Measurements from ENCODE around the gene KCMF1. TPM values are rescaled to one million over a fixed set of nuclear protein-coding genes. Genes with fewer than 3 reads are reported as not detected.

The KCMF1 gene
- total RNA-seq, 1 donor from 2014 or later, result 31.9 TPM

DNA sequence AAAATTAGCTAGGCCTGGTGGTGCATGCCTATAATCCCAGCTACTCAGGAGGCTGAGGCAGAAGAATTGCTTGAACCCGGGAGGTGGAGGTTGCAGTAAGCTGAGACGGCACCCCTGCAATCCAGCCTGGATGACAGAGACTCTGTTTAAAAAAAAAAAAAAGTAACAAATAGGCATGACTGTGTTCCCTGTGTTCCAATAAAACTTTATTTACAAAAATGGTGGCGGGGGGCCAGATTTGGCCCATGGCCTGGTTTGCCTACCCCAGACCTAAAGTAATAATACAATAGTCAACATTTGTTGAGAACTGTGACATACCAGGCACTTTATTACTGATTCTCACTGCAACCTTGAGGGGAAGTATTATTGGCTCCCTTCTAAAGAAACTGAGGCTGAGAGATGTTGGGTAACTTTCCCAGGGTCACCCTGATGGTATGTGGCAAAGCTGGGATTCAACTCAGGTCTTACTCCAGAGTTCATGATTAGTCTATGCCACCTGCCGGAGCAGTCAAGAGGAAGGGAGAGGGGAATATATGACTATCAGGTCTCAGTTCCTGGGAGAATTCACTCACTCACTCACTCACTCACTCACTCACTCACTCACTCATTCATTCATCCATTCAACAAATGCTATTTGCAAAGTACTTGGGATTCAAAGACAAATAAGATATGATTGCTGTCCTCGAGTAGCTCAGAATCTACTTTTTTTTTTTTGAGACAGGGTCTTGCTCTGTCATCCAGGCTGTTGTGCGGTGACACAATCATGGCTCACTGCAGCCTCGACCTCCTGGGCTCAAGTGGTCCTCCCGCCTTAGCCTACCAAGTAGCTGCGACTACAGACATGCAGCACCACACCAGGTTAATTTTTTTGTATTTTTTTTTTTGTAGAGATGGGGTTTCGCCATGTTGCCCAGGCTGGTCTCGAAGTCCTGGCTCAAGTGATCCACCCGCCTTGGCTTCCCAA lies 14.3 kb upstream of the KCMF1 start:
- no peak for DNase-seq

DNA sequence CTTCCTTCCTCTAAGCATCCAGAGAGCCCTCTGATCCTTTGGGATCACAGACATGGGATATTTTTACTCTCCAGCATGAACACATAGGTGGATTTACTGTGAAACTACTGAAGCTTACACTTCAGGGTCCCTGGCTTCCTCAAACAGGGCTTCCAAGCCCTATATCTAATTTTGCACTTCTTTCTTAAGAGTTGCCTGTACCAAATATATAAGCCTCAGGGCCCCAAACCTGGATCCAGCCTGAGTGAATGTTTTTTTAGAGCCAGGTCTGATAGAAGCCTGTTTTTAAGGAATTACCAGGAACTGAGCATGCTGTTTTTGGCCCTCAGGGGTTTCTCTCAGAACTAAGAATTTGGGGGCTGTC lies 13.2 kb upstream of the KCMF1 start:
- no peak for DNase-seq

DNA sequence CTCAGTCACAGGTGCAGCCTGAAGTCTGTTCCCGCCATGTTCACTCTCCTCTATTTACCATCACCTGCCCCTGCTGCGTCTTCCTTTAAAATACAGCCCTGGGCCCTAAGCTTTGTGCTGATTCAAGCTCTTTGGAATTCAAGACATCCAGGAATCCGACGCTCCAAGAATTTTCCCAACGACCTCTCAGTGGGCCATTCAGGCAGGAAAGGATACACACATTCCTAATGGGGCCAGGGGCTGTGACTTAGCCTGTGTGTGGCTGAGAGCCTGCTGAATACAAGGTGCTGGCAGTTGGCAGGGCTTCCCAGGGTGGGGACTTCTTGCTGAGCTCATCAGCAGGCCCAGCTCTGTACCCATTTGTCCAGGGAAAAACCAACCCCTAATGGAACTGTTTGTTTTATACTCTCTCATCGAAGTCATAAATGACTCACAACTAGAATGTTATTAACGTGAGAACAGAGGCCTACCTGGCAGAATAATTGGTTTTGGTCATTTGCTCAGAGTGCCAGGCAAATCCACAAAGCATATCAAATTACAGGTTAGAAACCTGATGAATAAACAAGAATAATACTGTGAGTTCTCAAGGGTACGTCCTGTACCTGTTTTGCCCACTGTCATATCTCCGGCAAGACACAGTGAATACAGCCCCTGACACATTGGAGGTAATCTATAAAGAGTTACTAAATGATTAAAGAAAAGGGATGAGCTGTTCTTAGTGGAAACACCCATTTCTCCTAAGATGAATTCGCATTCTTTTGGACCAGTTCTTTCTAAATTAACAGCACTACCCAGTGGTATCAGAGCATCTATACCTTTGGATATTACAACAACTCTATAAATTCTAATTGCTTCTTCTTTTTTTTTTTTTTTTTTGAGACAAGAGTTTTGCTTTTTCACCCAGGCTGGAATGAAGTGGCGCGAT lies 12.6 kb upstream of the KCMF1 start:
- peak; percentile 24 for DNase-seq

DNA sequence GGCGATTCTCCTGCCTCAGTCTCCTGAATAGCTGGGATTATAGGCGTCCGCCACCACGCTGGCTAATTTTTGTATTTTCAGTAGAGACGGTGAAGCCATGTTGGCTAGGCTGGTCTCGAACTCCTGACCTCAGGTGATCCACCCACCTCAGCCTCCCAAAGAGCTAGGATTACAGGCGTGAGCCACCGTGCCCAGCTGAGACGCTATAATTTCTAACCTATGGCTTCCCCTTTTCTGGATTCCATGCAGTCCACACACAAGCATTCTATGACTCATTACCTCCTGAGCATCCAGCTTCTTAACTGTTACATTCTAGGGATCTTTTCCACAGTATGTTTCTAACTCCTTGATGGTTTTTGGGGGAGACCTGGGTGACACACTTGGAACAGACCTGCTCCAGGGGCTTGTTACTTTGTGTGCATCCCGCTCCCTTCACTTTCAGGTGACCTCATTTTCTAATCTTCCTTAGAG lies 11.8 kb upstream of the KCMF1 start:
- DNase-seq, result no peak

DNA sequence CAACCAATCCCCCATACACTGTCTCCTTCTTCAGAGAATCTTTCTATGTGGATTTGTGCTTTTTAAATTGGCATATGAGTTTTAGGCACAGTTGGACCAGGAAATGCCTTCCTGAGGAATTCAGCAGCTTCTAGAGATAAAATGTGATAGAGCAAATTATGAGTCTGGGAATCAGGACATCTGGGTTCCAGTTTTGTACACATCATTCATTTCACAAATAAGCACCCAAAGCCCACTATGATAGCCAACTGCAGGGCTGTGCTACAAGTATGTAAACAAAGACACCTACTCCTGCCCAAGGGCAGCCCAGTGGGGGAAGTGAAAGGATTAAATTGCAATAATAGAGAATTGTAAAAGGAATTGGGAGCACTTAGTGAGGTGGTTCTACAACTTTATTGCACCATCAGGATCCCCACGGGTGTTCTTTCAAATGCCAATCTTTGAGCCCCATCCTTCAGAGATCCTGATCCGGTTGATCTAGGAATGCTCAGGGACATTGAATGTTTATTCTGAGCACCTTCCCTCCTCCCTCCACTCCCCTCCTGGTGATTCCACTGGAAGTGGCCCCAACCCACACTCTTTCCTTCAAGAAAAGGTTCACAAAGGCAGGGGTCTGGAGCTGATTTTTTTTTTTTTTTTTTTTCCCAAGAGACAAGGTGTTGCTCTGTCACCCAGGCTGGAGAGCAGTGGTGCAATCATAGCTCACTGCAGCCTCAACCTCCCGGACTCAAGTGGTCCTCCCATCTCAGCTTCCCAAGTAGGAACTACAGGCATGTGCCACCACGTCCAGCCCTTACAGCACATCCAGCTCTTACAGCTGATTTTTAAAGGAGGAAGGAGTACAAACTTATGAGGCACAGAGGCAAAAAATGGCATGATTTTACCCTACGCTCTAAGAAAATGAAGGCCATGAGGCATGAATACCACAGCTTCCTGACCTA lies 11.1 kb upstream of the KCMF1 start:
- no peak for DNase-seq

DNA sequence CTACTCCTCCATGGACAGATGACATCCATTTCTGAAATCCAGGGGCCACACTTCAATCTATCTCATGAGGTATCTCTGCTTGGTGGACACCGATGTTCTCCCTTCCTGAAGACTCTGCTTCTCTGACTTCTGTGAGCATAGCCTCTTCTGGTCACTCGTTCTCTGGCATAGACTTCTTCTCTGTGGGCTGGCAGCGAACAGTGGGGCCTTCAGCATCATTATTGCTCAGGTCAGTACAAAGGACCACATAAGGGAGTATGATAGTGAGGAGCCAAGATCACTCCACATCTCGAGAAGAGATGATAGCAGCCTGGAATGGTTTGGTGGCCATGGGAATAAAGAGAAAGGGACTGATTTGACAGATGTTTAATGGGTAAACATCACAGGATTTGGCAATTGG lies 8.0 kb upstream of the KCMF1 start:
- DNase-seq, result no peak

DNA sequence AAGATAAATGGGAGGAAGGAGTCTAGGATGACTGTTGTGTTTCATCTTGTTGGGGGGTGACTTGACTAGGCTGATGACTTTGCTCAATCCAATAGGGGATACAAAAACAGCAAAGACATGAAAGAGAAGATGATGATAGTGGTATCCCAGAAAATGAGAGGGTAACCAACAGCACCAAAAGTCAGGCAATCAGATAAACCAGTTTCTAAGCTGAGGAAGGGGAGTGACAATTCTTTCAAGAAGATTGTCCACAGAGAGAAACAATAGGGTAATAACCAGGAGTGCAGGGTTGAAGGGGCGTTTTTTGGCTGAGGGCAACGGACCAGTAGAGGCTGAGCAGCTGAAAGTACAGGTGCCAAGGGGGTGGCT lies 7.7 kb upstream of the KCMF1 start:
- DNase-seq, result no peak

DNA sequence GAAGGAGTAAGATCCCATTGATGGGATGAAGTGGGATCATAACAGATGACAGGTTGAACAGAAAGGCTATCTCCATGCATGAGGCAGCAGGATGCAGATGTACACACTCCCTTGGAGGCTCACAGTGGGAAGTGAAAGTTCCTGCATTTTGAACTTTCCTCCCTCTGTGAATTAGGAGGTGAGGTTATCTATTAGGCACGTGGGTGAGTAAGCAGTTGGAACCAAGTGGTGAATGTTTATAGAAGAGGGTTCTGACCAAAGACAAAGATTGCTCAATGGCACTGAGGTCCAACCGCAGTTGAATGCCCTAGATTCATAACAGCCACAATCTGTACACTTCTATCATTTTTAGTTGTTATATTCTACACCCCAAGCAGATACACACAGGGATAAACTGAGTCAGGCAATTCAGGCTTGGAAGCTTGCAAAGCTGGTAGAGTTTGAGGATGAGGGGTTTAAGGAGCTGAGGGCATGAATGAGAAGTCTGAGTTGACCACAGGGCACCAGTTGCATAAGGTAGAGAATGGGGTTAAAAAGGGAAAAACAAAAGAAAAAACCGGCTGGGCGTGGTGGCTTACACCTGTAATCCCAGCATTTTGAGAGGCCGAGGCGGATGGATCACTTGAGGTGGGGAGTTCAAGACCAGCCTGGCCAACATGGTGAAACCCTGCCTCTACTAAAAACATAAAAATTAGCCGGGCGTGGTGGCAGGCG lies 7.1 kb upstream of the KCMF1 start:
- no peak for DNase-seq

DNA sequence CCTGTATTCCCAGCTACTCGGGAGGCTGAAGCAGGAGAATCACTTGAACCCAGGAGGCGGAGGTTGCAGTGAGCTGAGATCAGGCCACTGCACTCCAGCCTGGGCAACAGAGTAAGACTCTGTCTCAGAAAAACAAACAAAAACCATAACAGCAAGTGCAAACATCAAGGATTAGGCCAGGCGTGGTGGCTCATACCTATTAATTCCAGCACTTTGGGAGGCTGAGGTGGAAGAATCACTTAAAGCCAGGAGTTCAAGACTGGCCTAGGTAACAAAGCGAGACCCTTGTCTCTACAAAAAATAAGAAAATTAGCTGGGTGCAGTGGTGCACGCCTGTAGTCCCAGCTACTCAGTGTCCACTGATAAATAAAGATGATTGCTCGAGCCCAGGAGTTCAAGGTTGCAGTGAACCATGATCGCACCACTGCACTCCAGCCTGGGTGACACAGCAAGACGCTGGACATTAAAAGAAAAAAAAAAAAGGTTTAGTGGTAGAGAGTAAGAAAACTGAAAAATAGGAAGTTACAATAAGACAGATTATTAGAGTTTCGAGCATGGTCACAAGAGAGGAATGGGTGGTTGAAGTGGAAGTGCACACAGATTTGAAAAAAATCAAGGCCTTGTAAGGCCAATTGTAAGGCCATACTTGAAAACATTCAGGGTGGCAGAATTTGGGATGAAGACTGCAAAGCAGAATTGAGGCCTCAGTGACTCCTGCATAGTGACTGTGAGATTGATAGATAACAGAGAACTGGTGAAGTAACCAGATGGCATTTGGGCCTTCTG lies 6.4 kb upstream of the KCMF1 start:
- DNase-seq, result no peak

DNA sequence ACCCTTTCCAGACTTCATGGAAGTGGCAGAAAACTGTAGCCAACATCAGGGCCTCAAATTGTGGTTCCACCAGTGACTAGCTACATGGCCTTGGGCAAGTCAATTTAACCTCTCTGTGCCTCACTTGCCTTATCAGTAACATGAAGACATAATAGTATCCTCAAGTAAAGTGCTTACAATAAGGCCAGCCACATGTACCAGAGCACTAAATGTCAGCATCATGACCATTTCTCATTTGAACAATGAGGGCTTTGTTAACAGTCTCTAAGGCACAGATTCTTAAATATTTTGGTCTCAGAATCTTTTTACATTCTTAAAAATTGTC lies 5.8 kb upstream of the KCMF1 start:
- DNase-seq, result no peak

DNA sequence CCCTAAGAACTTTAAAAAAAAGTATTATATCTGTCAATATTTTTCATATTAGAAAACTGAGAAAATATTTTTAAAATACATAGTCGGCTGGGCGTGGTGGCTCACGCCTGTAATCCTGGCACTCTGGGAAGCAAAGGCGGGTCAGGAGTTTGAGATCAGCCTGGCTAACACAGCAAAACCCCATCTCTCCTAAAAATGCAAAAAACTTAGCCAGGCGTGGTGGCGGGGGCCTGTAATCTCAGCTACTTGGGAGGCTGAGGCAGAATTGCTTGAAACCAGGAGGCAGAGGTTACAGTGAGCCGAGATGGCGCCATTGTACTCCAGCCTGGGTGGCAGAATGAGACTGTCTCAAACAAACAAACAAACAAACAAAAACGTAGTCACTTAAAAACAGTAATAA lies 5.1 kb upstream of the KCMF1 start:
- no peak for DNase-seq

DNA sequence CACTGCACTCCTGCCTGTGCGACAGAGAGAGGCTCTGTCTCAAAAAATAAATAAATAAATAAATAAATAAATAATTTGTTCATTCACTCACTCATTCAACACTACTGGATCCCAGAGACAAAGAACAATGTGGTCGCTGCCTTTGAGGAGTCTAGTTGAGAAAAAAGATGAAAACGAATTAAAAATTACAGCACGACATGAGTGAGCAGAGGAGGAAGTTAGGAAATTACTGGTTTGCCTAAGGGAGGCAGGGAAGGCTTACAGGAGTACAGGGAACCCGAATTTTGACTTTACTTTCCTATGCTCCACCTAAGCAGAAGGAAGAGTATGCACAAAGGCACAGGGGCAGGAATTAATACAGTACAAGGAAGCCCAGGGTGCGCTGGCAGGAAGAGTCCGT lies 4.2 kb upstream of the KCMF1 start:
- DNase-seq, result no peak

DNA sequence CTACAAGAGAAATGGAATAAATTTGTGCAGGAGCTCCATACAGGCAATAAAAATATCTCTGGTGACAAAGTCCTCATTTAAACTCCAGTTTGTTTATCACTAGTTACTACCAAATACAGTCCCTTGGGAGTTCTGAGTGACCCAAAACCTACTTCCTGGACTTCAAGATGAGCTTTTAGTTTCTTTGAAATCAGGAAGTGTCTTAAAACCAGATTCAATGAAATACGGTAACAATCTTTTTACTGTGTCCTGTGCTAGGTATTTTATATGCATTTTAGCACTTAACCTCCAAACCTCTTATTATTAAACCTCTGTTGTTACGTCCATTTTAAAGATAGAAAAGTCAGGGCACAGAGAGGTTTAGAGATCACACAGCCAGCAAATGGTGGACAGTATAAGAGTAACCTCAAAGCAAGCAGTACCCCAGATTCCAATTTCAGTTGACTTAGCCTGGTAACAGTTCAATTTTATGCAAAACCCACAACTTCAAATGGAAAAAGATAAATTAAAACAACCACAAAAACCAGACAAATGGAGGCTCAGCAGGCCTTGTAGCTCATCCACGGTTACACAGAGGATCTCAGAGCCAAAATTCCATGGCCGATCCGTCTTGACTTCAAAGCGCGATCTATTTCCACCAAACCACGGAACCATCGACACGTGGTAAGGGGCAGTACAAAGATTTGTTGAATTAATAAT lies 1.3 kb upstream of the KCMF1 start:
- DNase-seq, result peak; percentile 57

DNA sequence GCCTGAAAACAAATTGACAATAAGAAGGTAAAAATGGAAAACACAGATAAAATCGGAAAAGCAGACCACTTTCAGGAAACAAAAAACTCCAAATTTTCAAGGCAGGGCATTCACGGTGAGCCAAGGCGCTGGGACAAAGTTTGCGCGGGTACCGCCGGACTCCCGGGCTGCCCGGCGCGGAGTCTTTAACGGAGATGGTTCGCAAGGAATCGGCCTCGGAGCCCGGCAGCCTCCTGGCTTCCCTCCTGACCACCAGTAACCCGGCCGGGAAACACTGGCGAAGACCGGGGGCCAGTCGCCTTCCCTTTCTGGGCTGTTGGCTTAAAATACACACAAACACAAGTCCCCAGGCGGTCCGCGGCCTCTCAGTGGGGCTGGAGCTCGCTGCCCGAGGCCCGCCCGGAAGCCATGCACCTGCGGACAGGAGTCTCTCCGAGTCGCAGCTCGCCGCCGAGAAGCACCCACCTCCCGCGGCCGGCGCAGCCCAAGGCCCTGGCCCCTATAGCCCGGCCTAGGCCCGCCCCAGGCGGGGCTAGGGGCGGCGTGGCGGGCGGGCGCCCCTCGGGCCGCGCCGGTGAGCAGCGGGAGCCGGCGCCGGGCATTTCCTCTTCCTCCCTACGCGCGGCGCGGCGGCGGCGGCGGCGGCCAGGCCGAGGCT lies 622 bp upstream of the KCMF1 start:
- no peak for DNase-seq

DNA sequence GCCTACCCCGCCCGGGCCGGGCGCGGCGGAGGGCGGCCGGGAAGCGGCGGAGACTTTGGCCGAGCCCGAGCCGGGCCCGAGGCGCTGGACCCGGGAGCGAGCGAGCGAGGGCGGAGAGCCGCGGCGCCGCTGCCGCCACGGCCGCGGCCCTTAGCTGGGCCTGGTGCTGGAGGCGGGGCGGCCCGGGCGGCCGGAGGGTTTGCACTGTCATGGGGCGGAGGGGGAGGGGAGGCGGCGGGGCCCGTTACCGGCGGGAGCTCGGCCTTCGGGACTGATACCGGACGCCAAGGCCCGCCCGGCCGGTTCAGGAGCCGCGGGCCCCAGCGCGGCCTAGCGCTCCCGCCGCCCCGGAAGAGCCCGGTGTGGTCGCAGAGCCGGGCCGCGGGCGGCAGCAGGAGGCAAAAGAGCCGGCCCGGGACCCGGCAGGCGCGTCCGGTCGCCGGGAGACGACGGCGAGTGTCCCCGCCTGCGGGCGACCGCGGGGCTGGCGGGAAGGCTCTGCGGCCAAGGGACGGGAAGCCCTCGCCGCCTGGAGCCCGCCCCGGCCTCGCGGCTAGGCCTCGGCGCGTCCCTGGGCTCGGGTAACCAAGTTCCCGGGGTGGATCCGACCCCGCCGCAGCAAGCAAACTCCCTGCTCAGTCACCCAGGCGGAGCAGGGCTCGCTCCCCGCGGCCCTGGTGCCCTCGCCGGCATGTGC lies 697 bp downstream of the KCMF1 start:
- no peak for DNase-seq

DNA sequence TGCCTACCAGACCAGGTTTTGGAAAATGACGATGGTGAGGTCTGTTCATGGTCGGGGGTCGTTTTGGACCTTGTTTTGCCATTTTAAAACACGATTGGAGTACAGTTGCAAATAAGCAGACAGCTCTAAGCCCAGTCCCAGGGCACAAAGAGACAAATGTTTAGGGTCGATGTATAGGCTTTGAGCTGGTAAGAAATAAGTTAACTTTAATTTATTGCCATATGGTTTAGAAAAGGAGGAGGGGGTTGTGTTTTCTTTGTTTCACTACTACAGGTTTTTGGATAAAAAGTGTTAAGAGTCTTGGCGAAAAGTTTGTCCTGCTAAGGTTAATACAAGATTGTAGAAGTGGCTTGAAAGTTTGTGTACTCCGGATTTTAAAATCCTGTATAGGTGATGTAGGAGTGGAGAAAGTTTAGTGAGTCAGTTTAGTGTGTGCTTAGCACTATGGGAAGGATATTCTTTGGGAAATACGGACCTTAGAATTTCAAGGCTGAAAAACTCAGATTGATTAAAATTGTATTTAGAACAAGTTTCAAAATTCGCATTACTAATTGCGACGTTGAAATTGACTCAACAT lies 1.3 kb downstream of the KCMF1 start:
- peak; percentile 42 for DNase-seq

DNA sequence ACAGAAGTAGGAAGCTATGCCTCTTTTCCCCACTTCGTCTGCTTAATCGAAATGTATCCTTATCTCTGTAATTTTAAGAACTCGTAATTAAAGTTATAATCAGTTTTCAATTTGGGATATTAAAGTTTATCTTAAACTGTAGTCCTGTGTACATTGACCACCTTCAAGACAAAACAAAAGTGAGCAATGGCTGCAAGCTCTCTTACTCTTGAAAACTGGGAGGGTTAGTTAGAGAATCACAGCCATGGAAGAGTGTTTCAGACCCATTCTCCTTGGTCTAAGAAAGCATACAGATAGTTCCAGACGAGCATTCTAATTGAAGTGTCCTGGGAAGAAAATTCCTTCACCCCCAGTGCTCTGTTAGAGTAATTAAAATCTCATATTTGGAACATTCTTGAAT lies 2.0 kb downstream of the KCMF1 start:
- no peak for DNase-seq

DNA sequence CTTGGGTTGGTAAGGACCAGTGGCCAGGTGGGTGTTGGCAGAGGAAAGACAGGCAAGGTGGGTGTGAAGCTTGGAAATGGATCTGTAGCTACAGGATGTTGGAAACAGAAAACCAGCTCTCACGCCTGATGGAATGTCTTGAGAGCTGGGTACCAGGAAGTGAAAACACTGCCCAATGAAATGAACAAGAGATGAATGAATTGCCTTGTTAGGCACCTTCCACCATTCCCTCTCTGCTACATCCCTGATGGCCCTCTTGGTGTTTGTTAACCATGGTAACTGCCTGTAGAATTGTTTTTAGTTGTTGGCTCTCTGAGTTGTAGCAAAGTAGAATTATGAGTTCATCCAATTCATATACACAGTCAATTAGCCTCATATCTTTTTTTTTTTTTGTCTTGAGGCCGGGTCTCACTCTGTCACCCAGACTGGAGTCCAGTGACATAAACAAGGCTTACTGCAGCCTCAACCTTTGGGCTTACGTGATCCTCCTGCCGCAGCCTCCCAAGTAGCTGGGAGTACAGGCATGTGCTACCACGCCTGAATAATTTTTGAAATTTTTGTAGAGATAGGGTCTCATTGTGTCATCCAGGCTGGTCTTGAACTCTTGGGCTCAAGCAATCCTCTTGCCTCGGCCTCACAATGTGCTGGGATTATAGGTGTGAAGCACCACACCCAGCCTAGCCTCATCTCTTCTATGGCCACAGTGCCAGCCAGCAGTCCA lies 9.5 kb downstream of the KCMF1 start:
- no peak for DNase-seq
